IPS-20b (cell line): Measurements from ENCODE around the gene CA12.

Experiments used
- H3K27ac ChIP-seq: one replicate; pipeline ENCODE4 v1.5.1; 2013; ENCODE audit warnings: low read length
- H3K27me3 ChIP-seq: 2 replicates; pipeline ENCODE4 v1.6.1; 2013; ENCODE audit warnings: mild to moderate bottlenecking, low read length, inconsistent platforms; ENCODE audit not compliant: insufficient read depth
- H3K36me3 ChIP-seq: 2 replicates; pipeline ENCODE4 v1.6.1; 2013; ENCODE audit warnings: low read depth, mild to moderate bottlenecking, inconsistent platforms, low read length, moderate library complexity; ENCODE audit not compliant: insufficient read depth
- H3K4me1 ChIP-seq: 2 replicates; pipeline ENCODE4 v1.6.1; 2013; ENCODE audit warnings: mild to moderate bottlenecking, control low read depth, inconsistent platforms, low read length, moderate library complexity; ENCODE audit not compliant: insufficient read depth
- H3K4me3 ChIP-seq: 2 replicates; pipeline ENCODE4 v1.5.1; 2013; ENCODE audit warnings: mild to moderate bottlenecking, low read length, inconsistent platforms
- H3K9ac ChIP-seq: 2 replicates; pipeline ENCODE4 v1.6.1; 2013; ENCODE audit warnings: low read depth, mild to moderate bottlenecking, inconsistent platforms, low read length, moderate library complexity
- H3K9me3 ChIP-seq: 2 replicates; pipeline ENCODE4 v1.6.1; 2013; ENCODE audit warnings: mild to moderate bottlenecking, low read depth, low read length, inconsistent platforms; ENCODE audit not compliant: insufficient read depth

The CA12 gene

DNA sequence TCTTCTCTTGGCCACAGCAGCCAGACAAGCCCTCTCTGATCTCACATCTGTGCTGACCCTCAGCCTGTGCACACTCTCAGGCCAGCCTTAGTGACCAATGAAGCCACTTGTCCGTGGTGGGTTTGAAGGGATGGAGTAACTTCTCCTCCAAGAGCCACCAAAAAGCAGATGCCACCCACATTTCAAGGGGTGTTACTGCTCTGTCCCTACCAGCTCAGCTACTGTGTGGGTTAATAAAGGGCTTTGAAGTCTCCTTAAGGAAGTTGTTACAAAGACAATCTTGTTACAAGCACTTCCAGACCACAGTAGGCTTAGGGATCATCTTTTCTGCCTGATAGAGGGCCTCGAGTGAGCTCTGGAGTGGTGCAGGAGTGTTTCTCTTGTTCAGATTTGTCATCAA, 3.3 kb upstream of the CA12 start:
- H3K9ac ChIP-seq: no peak overlapping the region
- H3K27ac ChIP-seq: no peak overlapping the region
- H3K4me3 ChIP-seq: no peak overlapping the region
- no peaks in the 10 kb centered on the region for H3K36me3 ChIP-seq
- peaks cover 9% of the 10 kb centered on the region; the same call in 1 of the 2 replicates for H3K4me1 ChIP-seq
- no peaks in the 10 kb centered on the region for H3K9me3 ChIP-seq
- H3K27me3 ChIP-seq: peaks cover 46% of the 10 kb centered on the region

DNA sequence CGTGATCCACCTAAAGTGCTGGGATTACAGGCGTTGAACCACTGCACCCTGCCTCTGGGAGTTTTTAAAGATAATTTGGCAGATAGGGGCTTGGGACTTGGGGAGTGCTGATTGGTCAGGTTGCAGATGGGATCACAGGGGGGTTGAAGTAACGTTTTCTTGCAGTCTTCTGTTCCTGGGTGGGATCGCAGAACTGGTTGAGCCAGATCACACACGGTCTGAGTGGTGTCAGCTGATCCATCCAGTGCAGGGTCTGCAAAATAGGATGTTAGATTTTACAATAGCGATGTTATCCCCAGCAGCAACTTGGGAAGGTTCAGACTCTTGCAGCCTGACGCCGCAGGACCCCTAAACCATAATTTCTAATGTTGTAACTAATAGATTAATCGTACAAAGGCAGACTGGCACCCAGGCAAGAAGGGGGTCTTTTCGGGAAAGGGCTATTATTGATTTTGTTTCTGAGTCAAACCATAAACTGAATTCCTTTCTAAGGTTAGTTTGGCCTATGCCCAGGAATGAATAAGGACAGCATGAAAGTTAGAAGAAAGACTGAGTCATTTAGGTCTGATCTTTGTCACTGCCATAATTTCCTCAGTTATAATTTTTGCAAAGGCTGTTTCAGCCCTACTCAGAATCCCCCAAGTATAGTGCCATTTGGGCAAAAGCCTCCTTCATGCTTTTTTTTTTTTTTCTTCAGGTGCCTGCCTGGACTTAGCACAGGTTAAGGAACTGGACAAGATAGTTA, 1.5 kb upstream of the CA12 start:
- H3K4me1 ChIP-seq: peaks cover 13% of the 10 kb centered on the region; the same call in 1 of the 2 replicates
- no peaks in the 10 kb centered on the region for H3K36me3 ChIP-seq
- no peaks in the 10 kb centered on the region for H3K9me3 ChIP-seq
- H3K9ac ChIP-seq: no peak overlapping the region
- H3K27ac ChIP-seq: no peak overlapping the region
- H3K4me3 ChIP-seq: no peak overlapping the region
- H3K27me3 ChIP-seq: peaks cover 49% of the 10 kb centered on the region

GRCh38 chr15:63380808-63381282, 801 bp downstream of the CA12 start:
- H3K27ac ChIP-seq: no peak overlapping the region
- peaks cover 49% of the 10 kb centered on the region for H3K27me3 ChIP-seq
- no peaks in the 10 kb centered on the region for H3K36me3 ChIP-seq
- peaks cover 13% of the 10 kb centered on the region; the same call in 1 of the 2 replicates for H3K4me1 ChIP-seq
- peak overlapping the region; percentile 78 for H3K4me3 ChIP-seq
- no peak overlapping the region; the same call in 1 of the 2 replicates for H3K9ac ChIP-seq
- no peaks in the 10 kb centered on the region for H3K9me3 ChIP-seq

- Histone ChIP-seq H3K27ac (no peak overlapping the region), H3K4me1 (peaks cover 13% of the 10 kb centered on the region; the same call in 1 of the 2 replicates), H3K4me3 (peak overlapping the region; percentile 78; the same call in 1 of the 2 replicates)
These were observed 1.4 kb downstream of the CA12 start for GRCh38 chr15:63380151-63380807.

DNA sequence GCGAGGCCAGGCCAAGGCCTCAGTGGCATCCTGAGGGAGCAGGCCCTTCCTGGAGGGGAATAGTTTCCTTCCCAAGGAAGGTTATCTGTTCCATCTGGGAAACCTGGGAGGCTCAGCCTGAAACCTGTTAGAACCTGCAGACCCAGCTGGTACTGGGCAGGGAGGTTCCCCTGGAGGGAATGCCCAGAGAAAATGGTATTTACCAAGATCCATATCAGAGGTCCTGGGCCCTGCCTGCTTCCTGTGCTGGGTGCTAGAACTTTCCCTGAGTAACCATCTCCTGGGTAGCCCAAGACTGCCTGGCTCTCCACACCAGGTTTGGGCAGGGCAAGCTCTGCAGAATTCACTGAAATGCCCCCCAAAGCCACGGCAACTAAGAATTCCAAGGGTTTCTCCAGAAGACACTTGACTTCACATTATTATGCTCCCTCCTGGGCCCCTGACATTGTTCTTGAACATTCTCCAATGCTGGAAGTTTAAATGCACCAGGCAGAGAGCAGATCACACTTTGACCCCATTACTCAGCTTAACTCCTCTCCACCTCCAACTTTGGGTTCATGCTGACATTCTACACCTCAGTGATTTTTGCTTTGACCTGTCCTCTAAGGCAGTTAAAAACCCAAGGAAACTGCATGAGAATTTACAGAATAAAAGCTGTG, 2.0 kb downstream of the CA12 start:
- no peak overlapping the region for H3K9ac ChIP-seq
- H3K4me1 ChIP-seq: peaks cover 13% of the 10 kb centered on the region; the same call in 1 of the 2 replicates
- peak overlapping the region; percentile 6; the same call in 1 of the 2 replicates for H3K4me3 ChIP-seq
- H3K27me3 ChIP-seq: peaks cover 49% of the 10 kb centered on the region
- H3K27ac ChIP-seq: no peak overlapping the region
- no peaks in the 10 kb centered on the region for H3K36me3 ChIP-seq
- no peaks in the 10 kb centered on the region for H3K9me3 ChIP-seq

More at GRCh38 chr15:63380151-63380807, 1.4 kb downstream of the CA12 start:
- Histone ChIP-seq H3K27me3 (peaks cover 49% of the 10 kb centered on the region), H3K36me3 (no peaks in the 10 kb centered on the region), H3K9me3 (no peaks in the 10 kb centered on the region), H3K9ac (no peak overlapping the region)

GRCh38 chr15:63378946-63379345, 2.7 kb downstream of the CA12 start:
- Histone ChIP-seq H3K9ac (no peak overlapping the region), H3K36me3 (no peaks in the 10 kb centered on the region), H3K4me3 (no peak overlapping the region), H3K27ac (no peak overlapping the region), H3K4me1 (peaks cover 13% of the 10 kb centered on the region; the same call in 1 of the 2 replicates), H3K27me3 (peaks cover 43% of the 10 kb centered on the region), H3K9me3 (no peaks in the 10 kb centered on the region)

DNA sequence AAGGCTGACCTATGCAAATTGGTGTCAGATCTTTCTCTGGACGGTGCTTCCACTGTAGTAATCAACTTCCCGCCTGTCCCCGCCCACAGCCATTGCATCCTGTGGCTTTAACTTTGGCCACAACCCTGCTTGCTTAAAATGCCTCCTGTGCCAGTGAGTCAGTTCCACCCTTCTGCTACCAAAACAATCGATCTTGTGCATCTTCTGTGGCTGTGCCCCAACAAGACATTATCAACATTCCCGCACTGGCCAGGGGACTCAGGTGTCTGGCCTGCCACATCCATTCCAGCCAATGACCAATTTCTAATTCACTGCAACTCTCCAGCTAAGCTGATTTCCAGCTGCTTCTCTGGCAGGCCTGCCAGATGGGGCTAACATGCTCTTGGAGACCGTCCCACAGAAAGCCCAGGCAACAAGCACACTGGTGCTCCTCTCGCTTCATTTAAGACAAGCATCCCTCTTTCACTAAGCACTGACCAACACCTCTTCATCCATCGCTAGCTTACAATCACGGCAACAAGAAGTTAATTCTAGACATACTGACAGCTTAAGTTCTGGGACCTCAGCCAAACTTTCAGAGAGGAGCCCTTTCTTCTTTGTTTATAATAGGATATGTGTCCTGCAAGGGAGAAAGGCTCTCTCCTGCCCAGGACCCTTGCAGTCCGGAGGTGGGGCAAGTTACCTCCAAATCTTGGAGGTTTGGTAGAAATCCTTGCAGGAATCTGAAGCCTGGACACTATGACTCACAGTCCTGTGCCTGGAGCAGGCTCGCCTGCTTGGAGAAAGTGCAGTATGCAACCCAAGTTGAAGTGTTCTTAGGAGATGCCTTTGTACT, 6.7 kb downstream of the CA12 start:
- H3K9ac ChIP-seq: no peak overlapping the region
- no peaks in the 10 kb centered on the region for H3K36me3 ChIP-seq
- peaks cover 4% of the 10 kb centered on the region; the same call in 1 of the 2 replicates for H3K4me1 ChIP-seq
- H3K9me3 ChIP-seq: no peaks in the 10 kb centered on the region
- no peak overlapping the region for H3K27ac ChIP-seq
- H3K4me3 ChIP-seq: no peak overlapping the region
- peaks cover 3% of the 10 kb centered on the region for H3K27me3 ChIP-seq

DNA sequence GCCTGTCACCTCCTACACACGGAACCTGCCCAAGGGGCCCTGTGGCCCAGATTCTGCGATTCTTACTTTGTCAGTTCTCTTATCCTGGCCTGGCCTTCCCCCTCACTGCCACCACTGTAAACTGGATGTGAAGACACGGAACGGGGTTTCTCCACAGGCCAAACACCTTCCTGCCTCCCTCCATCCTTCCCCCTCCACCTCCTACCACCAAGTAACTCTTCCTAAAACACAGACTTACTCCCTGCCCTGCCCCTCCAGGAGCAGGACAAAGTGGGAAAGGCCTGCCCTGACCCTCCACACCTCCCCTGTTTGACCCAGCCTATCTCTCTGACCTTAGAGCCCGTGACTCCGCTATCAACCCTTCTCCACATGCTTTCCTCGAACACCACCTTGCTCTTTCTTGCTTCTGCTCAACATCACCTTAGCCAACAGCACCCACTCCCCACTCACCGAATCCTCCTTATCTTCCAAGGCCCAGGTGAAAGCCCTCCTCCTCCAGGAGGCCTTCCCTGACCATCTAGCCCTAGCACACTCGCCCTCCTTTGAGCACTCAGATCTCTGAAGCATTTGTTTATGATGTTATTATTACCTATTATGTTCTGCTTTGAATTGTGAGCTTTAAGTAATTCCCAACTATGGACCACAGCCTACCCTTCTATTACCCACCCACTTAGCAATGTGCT, 7.6 kb downstream of the CA12 start:
- H3K9ac ChIP-seq: no peak overlapping the region
- H3K27me3 ChIP-seq: no peaks in the 10 kb centered on the region
- no peaks in the 10 kb centered on the region for H3K9me3 ChIP-seq
- no peaks in the 10 kb centered on the region for H3K36me3 ChIP-seq
- H3K4me1 ChIP-seq: no peaks in the 10 kb centered on the region
- no peak overlapping the region for H3K4me3 ChIP-seq
- no peak overlapping the region for H3K27ac ChIP-seq

DNA sequence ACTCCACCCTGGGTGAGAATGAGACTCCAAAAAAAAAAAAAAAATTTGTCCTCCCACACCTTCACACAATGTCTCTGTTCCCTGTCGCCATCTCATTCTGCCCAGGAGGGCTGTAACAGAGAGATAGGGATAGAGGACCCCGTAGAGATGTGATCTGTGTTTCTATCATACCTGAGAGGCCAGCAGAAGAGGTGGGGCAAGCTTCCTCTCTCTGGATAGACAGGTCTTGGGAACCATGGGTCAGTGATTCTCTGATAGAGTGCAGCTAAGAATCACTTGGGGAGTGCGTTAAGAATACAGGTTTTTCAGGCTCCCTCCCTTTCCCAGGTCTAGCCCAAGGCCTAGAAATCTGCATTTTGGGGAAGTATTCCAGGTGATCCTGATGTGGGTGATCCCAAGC, 8.3 kb downstream of the CA12 start:
- Histone ChIP-seq H3K9me3 (no peaks in the 10 kb centered on the region), H3K36me3 (no peaks in the 10 kb centered on the region), H3K4me1 (no peaks in the 10 kb centered on the region), H3K27me3 (no peaks in the 10 kb centered on the region), H3K9ac (no peak overlapping the region), H3K27ac (no peak overlapping the region), H3K4me3 (no peak overlapping the region)

GRCh38 chr15:63372753-63373152, 8.9 kb downstream of the CA12 start:
- no peak overlapping the region for H3K9ac ChIP-seq
- H3K36me3 ChIP-seq: no peaks in the 10 kb centered on the region
- H3K27me3 ChIP-seq: no peaks in the 10 kb centered on the region
- no peaks in the 10 kb centered on the region for H3K4me1 ChIP-seq
- no peak overlapping the region for H3K27ac ChIP-seq
- no peaks in the 10 kb centered on the region for H3K9me3 ChIP-seq
- H3K4me3 ChIP-seq: no peak overlapping the region
